NCI-H82 treated with DMSO at 0.1 percent for 48 hours (cell line): ENCODE data around the gene COG5.

Experiments
- DNase-seq: peaks from one replicate; lab custom pipeline; 2025; ENCODE audit not compliant: unreplicated experiment; lab: John Stamatoyannopoulos, UW

Gene COG5

GRCh38 chr7:107344286-107344685, 219.4 kb downstream of the COG5 start:
- DNase-seq: no peak

GRCh38 chr7:107338080-107338479, 225.6 kb downstream of the COG5 start:
- no peak for DNase-seq

GRCh38 chr7:107332488-107333269, 231.0 kb downstream of the COG5 start:
- DNase-seq: no peak

GRCh38 chr7:107330478-107330877, 233.2 kb downstream of the COG5 start:
- DNase-seq: no peak

GRCh38 chr7:107327986-107328569, 235.6 kb downstream of the COG5 start:
- no peak for DNase-seq

GRCh38 chr7:107326061-107326460, 237.7 kb downstream of the COG5 start:
- no peak for DNase-seq

GRCh38 chr7:107322015-107322414, 241.7 kb downstream of the COG5 start:
- peak; percentile 85 for DNase-seq

- DNase-seq: no peak
Observed at GRCh38 chr7:107321611-107322010, 242.1 kb downstream of the COG5 start.

GRCh38 chr7:107319724-107320228, 243.9 kb downstream of the COG5 start:
- no peak for DNase-seq

- DNase-seq: peak; percentile 65
Observed at GRCh38 chr7:107318523-107319160, 245.1 kb downstream of the COG5 start.

GRCh38 chr7:107315716-107316220, 248.0 kb downstream of the COG5 start:
- peak; percentile 22 for DNase-seq

GRCh38 chr7:107313355-107313754, 250.4 kb downstream of the COG5 start:
- DNase-seq: no peak

- no peak for DNase-seq
Observed at GRCh38 chr7:107312418-107312817, 251.3 kb downstream of the COG5 start.

- DNase-seq: no peak
Observed at GRCh38 chr7:107309296-107309695, 254.4 kb downstream of the COG5 start.

GRCh38 chr7:107304636-107305035, 259.1 kb downstream of the COG5 start:
- DNase-seq: no peak

GRCh38 chr7:107304063-107304462, 259.7 kb downstream of the COG5 start:
- no peak for DNase-seq

GRCh38 chr7:107302250-107302847, 261.4 kb downstream of the COG5 start:
- no peak for DNase-seq

GRCh38 chr7:107294182-107294581, 269.5 kb downstream of the COG5 start:
- no peak for DNase-seq

- DNase-seq: no peak
Observed at GRCh38 chr7:107292591-107292990, 271.1 kb downstream of the COG5 start.

- DNase-seq: no peak
Observed at GRCh38 chr7:107291434-107291833, 272.3 kb downstream of the COG5 start.
